ENCODE data around the gene SH3RF1. TPM values are rescaled to one million over a fixed set of nuclear protein-coding genes. Genes with fewer than 3 reads are reported as not detected.

The SH3RF1 gene
- total RNA-seq, 1 donor from 2014 or later: 17.1 TPM

- peaks cover 36% of the 10 kb centered on the region for H3K4me1 ChIP-seq
- H3K27ac Mint-ChIP-seq: peak overlapping the region; percentile 35
- H3K4me2 ChIP-seq: peak overlapping the region; percentile 13
These were observed 49.8 kb downstream of the SH3RF1 start for GRCh38 chr4:169220854-169221411.

GRCh38 chr4:169220447-169220846 is 50.3 kb downstream of the SH3RF1 start:
- H3K9me3 Mint-ChIP-seq: peaks cover 7% of the 10 kb centered on the region
- H3K36me3 Mint-ChIP-seq: peaks cover 11% of the 10 kb centered on the region
- peaks cover 21% of the 10 kb centered on the region for H4K20me1 ChIP-seq (ENCODE audit: low read depth)
- peak; percentile 22 for DNase-seq (ENCODE audit: low spot score)
- peak overlapping the region; percentile 16 for H3K27ac Mint-ChIP-seq
- H3K36me3 ChIP-seq: no peaks in the 10 kb centered on the region
- no peak overlapping the region for H3K4me3 ChIP-seq
- H3K9ac ChIP-seq: no peak overlapping the region
- no peaks in the 10 kb centered on the region for H3K9me3 ChIP-seq (ENCODE audit: low read depth)
- H3F3A ChIP-seq (ENCODE audit: low read depth): no peaks in the 10 kb centered on the region
- peaks cover 62% of the 10 kb centered on the region for H3K79me2 ChIP-seq (ENCODE audit: low read depth)
- peak overlapping the region; percentile 16 for H3K27ac ChIP-seq
- H2AFZ ChIP-seq (replicated peaks): no peak overlapping the region
- H3K4me1 ChIP-seq: peaks cover 36% of the 10 kb centered on the region
- no peak overlapping the region for H3K4me3 Mint-ChIP-seq
- no peaks in the 10 kb centered on the region for H3K27me3 ChIP-seq
- peaks cover 12% of the 10 kb centered on the region for H3K4me1 Mint-ChIP-seq
- peak overlapping the region; percentile 13 for H3K4me2 ChIP-seq
- H3K27me3 Mint-ChIP-seq (ENCODE audit: insufficient read depth, low read depth): peaks cover 3% of the 10 kb centered on the region
- TF ChIP-seq, protein P1, sequence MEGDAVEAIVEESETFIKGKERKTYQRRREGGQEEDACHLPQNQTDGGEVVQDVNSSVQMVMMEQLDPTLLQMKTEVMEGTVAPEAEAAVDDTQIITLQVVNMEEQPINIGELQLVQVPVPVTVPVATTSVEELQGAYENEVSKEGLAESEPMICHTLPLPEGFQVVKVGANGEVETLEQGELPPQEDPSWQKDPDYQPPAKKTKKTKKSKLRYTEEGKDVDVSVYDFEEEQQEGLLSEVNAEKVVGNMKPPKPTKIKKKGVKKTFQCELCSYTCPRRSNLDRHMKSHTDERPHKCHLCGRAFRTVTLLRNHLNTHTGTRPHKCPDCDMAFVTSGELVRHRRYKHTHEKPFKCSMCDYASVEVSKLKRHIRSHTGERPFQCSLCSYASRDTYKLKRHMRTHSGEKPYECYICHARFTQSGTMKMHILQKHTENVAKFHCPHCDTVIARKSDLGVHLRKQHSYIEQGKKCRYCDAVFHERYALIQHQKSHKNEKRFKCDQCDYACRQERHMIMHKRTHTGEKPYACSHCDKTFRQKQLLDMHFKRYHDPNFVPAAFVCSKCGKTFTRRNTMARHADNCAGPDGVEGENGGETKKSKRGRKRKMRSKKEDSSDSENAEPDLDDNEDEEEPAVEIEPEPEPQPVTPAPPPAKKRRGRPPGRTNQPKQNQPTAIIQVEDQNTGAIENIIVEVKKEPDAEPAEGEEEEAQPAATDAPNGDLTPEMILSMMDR (IDR thresholded peaks at IDR 0.05): no peak
- TF ChIP-seq EZH2 (IDR thresholded peaks at IDR 0.05): no peak
- TF ChIP-seq EZH2phosphoT487 (IDR thresholded peaks at IDR 0.05): no peak

More at GRCh38 chr4:169220854-169221411, 49.8 kb downstream of the SH3RF1 start:
- Histone ChIP-seq H3K36me3 (no peaks in the 10 kb centered on the region), H3K79me2 (ENCODE audit: low read depth) (peaks cover 58% of the 10 kb centered on the region), H3K27me3 (no peaks in the 10 kb centered on the region), H3F3A (ENCODE audit: low read depth) (no peaks in the 10 kb centered on the region), H4K20me1 (ENCODE audit: low read depth) (peaks cover 21% of the 10 kb centered on the region), H3K9ac (no peak overlapping the region), H3K27ac (peak overlapping the region; percentile 16), H2AFZ (replicated peaks) (no peak overlapping the region), H3K9me3 (ENCODE audit: low read depth) (no peaks in the 10 kb centered on the region), H3K4me3 (no peak overlapping the region)
- Mint-ChIP-seq H3K27me3 (ENCODE audit: insufficient read depth, low read depth) (peaks cover 3% of the 10 kb centered on the region), H3K4me1 (peaks cover 12% of the 10 kb centered on the region), H3K9me3 (peaks cover 7% of the 10 kb centered on the region), H3K36me3 (peaks cover 10% of the 10 kb centered on the region), H3K4me3 (no peak overlapping the region)
- TF ChIP-seq EZH2 (IDR thresholded peaks at IDR 0.05): no peak
- TF ChIP-seq EZH2phosphoT487 (IDR thresholded peaks at IDR 0.05): no peak
- TF ChIP-seq, protein P1 (IDR thresholded peaks at IDR 0.05): no peak
- DNase-seq (ENCODE audit: low spot score): peak; percentile 31

DNA sequence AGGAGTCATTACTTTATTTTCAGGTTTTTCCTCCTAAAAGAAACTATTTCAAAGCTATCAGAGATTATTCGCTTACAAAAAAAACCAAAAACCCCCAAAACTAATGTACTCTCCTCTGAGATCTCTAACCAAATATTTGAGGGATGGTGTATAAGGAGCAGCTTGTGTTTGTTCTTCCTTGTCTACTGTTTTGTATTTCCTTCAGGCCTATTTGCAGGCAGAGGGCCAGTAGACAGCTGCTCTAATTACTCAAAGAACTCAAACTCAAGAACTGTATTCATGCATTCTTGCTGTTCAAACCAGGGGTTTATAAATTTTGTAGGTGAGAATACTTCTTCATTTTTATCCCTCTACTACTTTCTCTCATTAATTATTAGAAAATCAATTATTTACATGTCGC is 51.3 kb downstream of the SH3RF1 start:
- Histone ChIP-seq H3F3A (ENCODE audit: low read depth) (no peaks in the 10 kb centered on the region), H3K27me3 (no peaks in the 10 kb centered on the region), H2AFZ (replicated peaks) (no peak overlapping the region), H3K27ac (peak overlapping the region; percentile 16), H3K4me1 (peaks cover 30% of the 10 kb centered on the region), H3K4me3 (no peak overlapping the region), H3K4me2 (peak overlapping the region; percentile 41), H3K9ac (no peak overlapping the region), H3K79me2 (ENCODE audit: low read depth) (peaks cover 62% of the 10 kb centered on the region), H3K36me3 (no peaks in the 10 kb centered on the region), H4K20me1 (ENCODE audit: low read depth) (peaks cover 12% of the 10 kb centered on the region), H3K9me3 (ENCODE audit: low read depth) (no peaks in the 10 kb centered on the region)
- Mint-ChIP-seq H3K36me3 (peaks cover 20% of the 10 kb centered on the region), H3K4me1 (peaks cover 12% of the 10 kb centered on the region), H3K9me3 (peaks cover 15% of the 10 kb centered on the region), H3K27ac (no peak overlapping the region), H3K4me3 (no peak overlapping the region), H3K27me3 (ENCODE audit: insufficient read depth, low read depth) (peaks cover 3% of the 10 kb centered on the region)
- DNase-seq (ENCODE audit: low spot score): no peak
- no peak for TF ChIP-seq EZH2phosphoT487 (IDR thresholded peaks at IDR 0.05)
- TF ChIP-seq, protein P1 (IDR thresholded peaks at IDR 0.05): no peak
- TF ChIP-seq EZH2 (IDR thresholded peaks at IDR 0.05): no peak

Measured in neural progenitor cell (in vitro differentiated cells).